ENCODE measurements around the gene KHDC1.
"Not testable (repeated sequence)": the region's sequence is repeated elsewhere in the genome, so short reads cannot be mapped to it uniquely, and the experiment has no call there.

Gene KHDC1, protein sequence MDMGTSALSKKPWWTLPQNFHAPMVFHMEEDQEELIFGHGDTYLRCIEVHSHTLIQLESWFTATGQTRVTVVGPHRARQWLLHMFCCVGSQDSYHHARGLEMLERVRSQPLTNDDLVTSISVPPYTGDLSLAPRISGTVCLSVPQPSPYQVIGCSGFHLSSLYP

DNA sequence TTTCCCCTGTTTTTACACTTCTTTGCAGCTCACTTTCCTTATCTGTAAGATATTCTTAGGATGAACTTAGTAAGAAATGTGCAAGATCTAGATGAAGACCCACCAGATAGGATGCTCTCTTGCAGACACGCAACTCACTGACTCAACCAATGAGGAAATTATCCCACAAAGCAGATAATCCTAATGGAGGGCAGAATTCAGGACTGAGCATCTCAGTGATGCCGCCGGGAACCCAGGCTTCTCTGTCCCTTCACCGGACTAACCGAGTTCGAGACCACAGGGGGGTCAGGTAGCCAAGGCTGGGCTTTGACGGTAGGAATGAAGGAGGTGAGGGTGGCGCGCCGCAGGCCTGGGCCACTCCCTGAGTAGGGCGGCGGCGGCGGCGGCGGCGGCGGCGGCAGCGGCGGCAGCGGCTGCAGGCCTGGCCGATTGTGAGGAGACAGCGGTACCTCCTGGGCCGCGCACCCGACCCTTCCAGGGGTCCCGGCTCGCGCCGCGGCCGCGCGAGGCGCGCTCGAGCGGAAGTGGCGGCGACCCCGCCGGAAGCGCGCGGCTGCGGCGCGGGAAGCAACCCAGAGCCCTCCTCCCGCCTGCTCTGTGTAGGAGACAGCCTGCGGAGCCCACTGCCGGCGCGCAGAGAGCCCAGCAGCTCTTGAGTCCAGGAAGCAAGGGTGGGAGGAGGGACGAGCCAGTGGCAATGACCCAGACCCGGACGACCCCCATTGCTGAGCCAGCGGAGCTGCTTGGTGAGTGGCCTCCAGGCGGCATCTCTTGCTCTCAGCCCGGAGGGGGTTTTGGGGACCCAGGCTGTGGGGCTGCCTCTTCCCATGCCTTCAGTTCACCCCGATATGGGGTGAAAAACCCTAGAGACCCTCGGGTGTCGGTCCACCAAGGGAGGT is at the start of gene KHDC1:
TSS of gene KHDC1 (minus strand) at position 526 of the 899 bp plus-strand sequence. CDS start 20,679 bp downstream, outside the sequence.
- DNase-seq (ENCODE audit: low read depth in 2 of 2), result peak; percentile 16 to 19

DNA sequence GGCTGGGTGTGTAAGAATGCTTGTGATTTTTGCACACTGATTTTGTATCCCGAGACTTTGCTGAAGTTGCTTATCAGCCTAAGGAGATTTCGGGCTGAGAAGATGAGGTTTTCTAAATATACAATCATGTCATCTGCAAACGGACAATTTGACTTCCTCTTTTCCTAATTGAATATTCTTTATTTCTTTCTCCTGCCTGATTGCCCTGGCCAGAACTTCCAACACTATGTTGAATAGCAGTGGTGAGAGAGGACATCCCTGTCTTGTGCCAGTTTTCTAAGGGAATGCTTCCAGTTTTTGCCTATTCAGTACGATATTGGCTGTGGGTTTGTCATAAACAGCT is 47.5 kb upstream of the KHDC1 start:
- not testable (repeated sequence) for DNase-seq (ENCODE audit: low read depth in 2 of 2)

DNA sequence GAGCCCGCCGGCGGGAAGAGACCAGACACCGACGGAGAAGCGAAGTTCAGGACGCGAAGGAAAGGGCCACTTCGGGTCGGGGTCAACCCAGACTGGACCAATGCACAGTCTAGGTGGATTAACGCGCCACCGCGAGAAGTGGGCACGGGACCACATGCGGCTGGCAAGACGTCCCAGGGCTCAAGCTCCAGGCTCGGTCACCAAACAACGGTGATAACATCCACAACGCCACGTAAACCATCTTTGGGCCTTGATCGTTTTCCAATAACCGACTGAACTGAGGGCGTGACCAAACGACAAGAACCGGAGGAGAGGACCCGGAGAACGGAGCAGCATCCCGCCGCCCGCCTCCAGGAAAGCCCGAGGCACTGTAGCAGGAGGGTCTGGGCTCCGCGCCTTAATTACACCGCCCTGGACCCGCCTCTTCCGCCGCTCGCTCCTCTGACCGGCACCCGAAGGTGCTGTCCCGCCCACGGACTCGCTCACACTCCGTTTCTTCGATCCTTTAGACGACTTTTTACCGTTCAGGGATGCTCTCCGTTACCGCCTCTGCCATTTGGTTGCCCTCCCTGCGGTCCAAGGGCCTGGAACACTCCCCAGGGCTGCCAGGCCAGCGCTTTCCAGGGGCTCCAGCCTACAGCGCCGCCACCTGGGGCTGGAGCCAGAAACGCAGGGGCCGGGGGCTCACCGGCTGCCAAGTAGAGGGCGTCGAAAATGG is 46.9 kb upstream of the KHDC1 start:
- DNase-seq (ENCODE audit: low read depth in 2 of 2), result no peak

DNA sequence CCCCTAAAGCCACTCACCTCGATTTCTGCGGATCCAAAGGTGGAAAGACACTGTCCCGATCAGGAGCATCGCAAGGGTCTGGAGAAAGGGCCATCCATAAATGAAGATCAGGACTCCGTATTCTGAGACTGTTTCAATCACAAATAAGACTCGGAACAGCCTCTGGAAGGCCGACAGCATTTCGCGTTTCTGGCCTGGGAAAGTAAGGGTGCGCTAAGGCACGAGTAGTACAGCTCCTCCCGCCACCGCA is 46.5 kb upstream of the KHDC1 start:
- no peak for DNase-seq (ENCODE audit: low read depth in 2 of 2)

DNA sequence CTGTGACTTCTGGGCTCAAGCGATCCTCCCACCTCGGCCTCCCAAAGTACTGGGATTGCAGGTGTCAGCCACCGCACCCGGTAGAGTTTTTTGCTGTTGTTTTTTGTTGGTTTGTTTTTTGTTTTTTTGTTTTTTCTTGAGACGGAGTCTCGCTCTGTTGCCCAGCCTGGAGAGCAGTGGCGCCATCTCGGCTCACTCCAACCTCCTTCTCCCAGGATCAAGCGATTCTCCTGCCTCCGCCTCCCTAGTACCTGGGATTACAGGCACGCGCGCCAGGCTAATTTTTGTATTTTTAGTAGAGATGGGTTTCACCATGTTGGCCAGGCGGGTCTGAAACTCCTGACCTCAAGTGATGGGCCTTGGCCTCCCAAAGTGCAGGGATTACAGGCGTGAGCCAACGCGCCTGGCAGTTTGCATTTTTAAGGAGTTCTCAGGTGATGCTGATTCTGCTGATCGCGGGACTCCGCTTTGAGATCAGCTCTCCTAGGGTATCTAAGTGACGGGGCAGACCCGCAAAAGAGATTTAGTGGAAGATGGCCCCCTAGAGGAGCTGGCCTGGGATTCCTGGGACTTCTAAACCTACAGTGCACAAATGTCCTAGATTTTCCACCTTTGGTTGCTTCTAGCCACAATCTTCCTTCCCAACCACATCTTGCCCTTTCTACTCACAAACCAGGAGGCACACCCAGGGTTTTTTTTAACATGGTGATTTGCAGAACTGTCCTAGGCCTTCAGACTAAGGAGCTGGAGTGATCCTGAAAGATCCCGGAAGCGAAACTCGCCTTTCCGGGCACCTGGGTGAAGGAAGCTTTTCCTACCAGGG is 45.9 kb upstream of the KHDC1 start:
- DNase-seq (ENCODE audit: low read depth in 2 of 2), result no peak

DNA sequence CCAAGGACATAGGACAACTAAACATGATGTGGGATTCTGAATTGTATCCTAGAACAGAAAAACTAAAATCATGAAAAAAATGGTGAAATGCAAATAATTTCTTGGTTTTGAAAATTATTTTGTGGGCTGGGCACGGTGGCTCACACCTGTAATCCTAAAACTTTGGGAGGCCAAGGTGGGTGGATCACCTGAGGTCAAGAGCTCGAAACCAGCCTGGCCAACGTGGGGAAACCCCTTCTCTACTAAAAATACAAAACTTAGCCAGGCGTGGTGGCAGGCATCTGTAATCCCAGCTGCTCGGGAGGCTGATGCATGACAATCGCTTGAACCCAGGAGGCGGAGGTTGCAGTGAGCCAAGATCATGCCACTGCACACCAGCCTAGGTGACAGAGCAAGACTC is 40.8 kb upstream of the KHDC1 start:
- DNase-seq (ENCODE audit: low read depth in 2 of 2), result not testable (repeated sequence)

DNA sequence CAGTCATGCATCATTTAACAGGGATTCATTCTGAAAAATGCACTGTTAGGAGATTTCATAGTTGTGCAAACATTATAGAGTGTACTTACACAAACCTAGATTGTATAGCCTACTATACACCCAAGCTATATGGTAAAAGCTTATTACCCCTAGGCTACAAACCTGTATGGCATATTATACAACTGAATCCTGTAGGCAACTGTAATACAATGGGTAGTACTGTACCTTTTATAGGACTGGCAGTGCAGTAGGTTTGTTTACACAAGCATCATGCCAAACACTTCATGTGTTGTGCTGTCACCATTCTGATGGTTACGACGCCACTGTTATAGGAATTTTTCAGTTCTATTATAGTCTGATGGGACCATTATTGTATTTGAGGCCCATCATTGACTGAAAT is 39.3 kb upstream of the KHDC1 start:
- DNase-seq (ENCODE audit: low read depth in 2 of 2), result no peak

DNA sequence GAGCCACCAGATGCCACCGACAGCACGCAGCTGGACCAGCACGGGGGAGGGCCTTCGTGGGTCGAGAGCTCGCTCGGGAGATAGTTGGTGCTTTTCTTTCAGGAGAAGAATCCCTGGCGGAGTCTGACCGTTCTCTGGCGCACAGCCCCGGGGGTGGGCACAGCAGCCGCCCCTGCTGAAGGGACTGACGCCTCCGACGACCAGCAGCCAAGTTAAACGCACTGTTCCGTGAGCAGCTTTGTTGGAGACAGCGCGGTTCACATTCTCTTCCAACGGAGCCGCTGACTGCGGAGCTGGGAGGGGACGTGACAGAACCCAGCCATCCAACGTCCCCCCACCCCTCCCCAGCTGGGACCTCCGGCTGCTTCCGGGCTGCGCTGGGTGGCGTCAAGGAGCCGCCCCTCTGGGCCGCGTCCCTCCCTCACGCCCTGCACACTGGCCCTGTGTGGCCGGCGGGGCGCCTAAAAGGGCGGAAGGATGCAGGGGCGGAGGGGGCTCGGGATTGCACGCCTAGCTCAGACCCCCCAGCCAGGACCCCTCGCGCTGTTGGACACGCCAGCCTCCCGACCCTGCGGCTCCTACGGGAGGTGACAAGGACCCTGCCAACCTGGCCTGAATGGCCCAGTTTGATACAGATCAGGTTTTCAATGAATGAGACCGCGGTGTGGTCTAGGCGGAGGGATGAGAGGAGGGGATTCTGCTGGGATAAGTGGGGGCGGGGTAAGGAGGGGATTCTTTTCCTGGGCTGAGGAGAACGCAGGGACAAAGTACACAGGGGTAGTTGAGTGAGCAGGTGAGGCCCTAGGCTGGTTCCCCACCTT is 36.4 kb upstream of the KHDC1 start:
- DNase-seq (ENCODE audit: low read depth in 2 of 2), result no peak

DNA sequence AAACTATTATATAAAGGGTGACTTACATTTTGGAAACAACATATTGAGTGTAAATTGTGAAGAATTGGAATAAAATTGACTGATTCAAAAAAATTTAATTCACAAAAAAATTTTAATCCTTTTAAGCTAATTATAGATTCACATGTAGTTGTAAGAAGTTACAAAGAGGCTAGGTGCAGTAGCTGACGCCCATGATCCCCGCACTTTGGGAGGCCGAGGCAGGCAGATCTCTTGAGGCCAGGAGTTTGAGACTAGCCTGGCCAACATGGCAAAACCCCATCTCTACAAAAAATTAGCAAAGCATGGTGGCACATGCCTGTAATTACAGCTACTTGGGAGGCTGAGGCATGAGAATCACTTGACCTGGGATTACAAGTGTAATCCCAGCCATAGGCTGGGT is 30.3 kb upstream of the KHDC1 start:
- DNase-seq (ENCODE audit: low read depth in 2 of 2), result no peak

DNA sequence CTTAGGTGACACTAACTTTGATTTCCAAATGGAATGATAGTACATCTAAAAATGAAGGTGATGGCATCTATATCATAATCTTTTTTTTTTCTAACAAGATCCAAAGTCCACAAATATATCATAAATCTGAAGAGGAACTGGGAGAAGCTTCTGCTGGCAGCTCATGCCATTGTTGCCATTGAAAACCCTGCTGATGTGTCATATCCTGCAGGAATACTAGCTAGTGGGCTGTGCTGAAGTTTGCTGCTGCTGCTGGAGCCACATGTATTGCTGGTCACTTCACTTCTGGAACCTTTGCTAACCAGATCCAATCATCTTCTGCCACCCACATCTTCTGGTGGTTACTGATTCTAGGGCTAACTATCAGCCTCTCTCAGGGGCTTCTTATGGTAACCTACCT is 27.4 kb upstream of the KHDC1 start:
- no peak for DNase-seq (ENCODE audit: low read depth in 2 of 2)

DNA sequence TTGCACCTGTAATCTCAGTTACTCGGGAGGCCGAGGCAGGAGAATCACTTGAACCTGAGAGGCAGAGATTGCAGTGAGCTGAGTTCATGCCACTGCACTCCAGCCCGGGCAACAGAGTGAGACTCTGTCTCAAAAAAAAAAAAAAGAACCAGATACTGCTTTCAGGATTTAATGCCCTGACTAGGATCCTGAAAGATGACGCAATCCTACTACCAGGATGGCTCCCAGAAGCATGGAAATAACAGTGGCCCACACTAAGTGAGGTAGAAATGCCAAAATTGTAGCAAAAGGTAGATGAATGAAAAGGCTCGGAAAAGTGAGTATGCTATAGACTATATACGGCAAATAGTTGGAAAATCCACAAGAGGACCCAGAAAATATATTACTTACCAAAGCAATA is 23.8 kb upstream of the KHDC1 start:
- no peak for DNase-seq (ENCODE audit: low read depth in 2 of 2)

DNA sequence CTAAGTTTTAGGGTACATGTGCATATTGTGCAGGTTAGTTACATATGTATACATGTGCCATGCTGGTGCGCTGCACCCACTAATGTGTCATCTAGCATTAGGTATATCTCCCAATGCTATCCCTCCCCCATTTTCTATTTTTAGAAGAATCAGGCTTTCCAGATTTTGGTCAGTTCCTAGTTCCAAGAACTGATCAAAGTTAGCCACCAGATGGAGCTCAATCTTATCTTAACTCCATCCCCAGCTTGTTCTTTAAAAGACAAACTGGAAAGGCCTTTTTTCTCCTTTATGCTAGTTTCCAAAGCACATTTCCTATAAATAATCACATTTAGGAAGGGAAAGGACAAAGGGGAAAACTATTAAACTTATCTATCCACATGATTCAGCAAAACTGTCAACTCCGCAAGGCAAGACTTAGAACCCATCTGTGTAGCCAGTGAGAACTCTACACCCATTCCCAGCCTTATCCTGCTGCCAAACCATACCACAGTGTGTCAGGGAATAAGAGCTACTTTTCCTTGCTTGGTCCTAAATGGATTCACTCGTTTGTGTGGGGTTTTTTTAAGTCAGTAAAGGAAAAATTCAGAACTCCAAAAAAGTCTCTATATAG is 22.8 kb upstream of the KHDC1 start:
- DNase-seq (ENCODE audit: low read depth in 2 of 2), result no peak

DNA sequence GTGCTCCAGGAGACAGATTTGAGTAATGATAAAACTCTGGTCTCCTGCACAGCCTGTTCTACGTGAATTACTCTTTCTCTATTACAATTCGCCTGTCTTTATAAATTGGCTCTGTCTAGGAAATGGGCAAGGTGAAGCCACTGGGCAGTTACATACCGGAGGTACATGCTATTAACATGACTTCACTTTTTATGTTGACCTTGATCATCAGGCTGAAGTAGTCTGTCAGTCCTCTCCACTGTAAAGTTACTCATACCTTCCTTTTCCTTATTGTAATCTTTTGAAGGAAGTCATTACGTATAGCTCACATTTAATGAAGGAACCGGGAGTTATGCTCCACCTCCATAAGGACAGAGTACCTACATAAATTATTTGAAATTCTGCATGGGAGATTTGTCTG is 19.9 kb upstream of the KHDC1 start:
- no peak for DNase-seq (ENCODE audit: low read depth in 2 of 2)

DNA sequence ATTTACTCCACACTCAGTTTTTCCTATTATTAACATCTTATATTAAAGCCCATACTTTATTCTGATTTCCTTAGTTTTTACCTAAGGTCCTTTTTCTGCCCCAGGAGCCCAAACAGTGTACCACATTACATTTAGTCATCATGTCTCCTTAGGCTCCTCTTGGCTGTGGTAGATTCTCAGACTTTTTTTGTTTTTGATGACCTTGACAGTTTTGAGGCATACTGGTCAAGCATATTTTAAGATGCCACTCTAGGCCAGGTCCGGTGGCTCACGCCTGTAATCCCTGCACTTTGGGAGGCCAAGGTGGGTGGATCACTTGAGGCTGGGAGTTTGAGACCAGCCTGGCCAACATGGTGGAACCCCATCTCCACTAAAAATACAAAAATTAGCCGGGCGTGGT is 18.7 kb upstream of the KHDC1 start:
- not testable (repeated sequence) for DNase-seq (ENCODE audit: low read depth in 2 of 2)

DNA sequence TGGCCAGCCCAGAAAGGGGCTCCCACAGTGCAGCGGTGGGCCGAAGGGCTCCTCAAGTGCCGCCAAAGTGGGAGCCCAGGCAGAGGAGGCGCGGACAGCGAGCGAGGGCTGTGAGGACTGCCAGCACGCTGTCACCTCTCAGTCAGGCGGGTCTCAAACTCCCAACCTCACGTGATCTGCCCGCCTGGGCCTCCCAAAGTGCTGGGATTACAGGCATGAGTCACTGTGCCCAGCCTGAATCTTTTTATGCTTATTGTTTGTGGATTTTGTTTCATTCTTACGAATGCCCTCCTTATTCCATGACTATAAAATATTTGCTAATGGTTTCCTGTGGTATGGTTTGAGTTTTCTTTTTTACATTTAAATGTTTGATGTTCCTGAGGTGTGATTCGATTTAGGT is 6.3 kb upstream of the KHDC1 start:
- DNase-seq (ENCODE audit: low read depth in 2 of 2), result not testable (repeated sequence)

DNA sequence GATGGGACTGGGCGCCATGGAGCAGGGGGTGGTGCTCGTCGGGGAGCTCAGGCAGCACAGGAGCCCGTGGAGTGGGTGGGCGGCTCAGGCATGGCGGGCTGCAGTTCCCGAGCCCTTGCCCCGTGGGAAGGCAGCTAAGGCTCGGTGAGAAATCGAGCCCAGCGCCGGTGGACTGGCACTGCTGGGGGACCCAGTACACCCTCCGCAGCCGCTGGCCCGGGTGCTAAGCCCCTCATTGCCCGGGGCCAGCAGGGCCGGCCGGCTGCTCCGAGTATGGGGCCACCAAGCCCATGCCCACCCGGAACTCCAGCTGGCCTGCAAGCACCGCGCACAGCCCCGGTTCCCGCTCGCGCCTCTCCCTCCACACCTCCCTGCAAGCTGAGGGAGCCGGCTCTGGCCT is 5.9 kb upstream of the KHDC1 start:
- not testable (repeated sequence) for DNase-seq (ENCODE audit: low read depth in 2 of 2)

DNA sequence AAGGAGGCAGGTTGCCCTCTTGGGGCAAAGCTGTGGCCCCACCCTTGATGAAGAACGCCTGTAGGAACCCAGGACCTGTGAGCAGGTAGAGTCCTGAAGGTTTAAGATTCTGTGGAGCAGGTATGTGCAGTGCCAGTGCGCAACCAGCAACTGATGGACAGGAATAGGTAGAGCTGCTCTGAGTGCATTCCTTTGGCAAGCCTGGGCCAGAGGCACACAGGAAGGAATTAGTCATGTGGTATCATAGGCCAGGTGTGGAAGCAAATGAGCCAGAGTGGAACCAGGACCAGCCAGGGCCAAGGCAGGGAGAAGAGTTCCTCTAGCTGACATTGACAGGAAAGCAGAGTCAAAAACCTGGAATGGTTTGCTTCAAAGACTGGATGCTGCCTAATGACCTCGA is 1.4 kb upstream of the KHDC1 start:
- no peak for DNase-seq (ENCODE audit: low read depth in 2 of 2)

DNA sequence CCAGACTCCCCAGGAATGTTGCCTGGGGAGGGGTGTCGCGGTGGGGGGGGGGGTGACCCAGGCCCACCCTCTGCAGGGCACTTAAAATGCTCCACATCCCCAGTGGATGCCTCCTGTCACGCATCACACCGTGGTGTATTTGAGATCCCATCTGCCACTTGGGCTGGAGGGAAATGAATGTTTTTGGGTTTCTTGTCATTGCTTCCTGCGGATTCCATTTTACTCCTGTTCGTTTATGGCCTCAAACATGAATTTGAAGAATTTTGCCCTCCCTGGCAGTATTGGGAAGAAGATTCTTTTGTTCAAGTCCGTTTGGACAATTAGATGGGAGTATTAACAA is 544 bp upstream of the KHDC1 start:
- DNase-seq (ENCODE audit: low read depth in 2 of 2), result no peak

DNA sequence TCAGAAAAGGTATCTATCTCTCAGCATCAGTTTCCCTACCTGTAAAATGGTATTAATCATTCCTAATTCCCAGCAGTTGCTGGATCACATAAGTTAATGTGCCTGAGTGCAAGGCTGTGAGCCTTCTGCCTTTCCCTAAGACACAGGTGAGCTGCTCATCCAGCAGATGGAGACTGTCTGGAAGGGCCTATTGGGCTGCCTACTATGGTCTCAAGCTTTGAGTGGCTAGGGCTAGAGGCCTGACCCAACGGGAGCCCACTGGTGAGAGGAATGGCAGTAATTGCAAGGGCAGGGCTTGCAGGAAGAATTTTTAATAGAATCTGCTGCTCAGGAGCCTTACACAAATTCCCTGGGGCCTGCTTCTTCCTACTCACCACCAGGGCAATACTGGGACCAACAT is 4.3 kb downstream of the KHDC1 start:
- no peak for DNase-seq (ENCODE audit: low read depth in 2 of 2)

DNA sequence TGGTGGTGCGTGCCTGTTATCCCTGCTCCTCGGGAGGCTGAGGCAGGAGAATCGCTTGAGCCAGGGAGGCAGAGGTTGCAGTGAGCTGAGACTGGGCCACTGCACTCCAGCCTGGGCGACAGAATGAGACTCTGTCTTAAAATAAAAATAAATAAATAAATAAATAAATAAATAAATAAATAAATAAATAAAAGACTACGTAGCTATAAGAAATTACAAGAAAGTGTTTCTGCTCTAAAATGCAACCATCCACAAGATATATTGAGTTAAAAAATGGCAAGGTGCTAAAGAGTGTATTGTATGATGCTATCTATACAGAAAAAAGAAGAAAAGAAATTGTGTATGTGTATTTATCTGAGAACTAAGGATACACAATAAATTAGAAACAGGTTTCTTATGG is 8.7 kb downstream of the KHDC1 start:
- not testable (repeated sequence) for DNase-seq (ENCODE audit: low read depth in 2 of 2)

DNA sequence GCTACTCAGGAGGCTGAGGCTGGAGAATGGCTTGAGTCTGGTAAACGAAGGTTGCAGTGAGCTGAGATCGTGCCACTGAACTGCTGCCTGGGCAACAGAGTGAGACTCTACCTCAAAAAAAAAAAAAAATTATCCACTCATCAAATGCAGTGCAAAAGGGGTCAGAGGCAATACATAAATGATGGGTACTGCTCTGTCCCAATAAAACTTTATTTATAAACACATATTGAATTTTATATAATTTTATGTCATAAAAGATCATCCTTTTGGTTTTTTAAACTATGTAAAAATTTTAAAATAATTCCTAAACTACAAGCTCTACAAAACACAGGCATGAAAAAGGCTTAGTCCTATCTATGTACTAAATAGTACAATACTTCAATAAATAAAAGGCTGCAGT is 10.3 kb downstream of the KHDC1 start:
- no peak for DNase-seq (ENCODE audit: low read depth in 2 of 2)
